Mammary epithelial cell (primary cell): Measurements from ENCODE around the gene SUGP1.

Experiments used
- CTCF ChIP-seq, 2 donors: IDR thresholded peaks in 1 of 2; conservative IDR thresholded peaks in 1 of 2; 2 replicates each; pipeline ENCODE4 v1.5.1; 2011 to 2012; ENCODE audit warnings: inconsistent platforms in 2 of 2, low read length in 2 of 2, mild to moderate bottlenecking in 2 of 2, control low read depth in 1 of 2, low read depth in 1 of 2; ENCODE audit not compliant: insufficient read depth in 1 of 2; ENCODE audit errors: extremely low read depth in 1 of 2
- EZH2 ChIP-seq: IDR thresholded peaks from 2 replicates; pipeline ENCODE4 v1.6.1; 2012; ENCODE audit warnings: low read length, inconsistent platforms, borderline replicate concordance

- TF ChIP-seq CTCF (conservative IDR thresholded peaks at IDR 0.05 in 1 of 2, IDR thresholded peaks at IDR 0.05 in 1 of 2; ENCODE audit: extremely low read depth in 1 of 2, insufficient read depth in 1 of 2, low read depth in 1 of 2, low read length in 2 of 2) (no peak), EZH2 (no peak)
Observed at GRCh38 chr19:19338082-19338481, 17.8 kb upstream of the SUGP1 start.
